ENCODE measurements around the gene CRYGN.

CRYGN gene

GRCh38 chr7:151380199-151381097, 59.5 kb downstream of the CRYGN start:
- no peak for DNase-seq (ENCODE audit: low read depth, low spot score)

GRCh38 chr7:151379534-151380198, 60.3 kb downstream of the CRYGN start:
- no peak for DNase-seq (ENCODE audit: low read depth, low spot score)

DNA sequence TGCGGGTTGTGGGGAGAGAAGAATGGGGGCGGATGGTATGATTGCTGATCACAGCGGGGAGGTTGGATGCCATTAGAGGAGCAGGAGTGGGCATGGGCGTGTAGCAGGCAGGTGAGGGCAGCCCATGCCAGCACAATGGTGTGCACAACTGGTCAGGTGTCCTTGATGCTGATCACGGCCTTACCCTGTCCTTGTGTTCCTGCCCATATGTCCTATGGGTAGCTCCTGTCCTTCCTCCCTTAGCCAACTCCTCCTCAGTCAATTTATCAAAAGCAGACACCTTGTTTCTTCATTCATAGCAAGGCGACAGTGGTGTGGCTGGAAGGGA, 60.8 kb downstream of the CRYGN start:
- DNase-seq (ENCODE audit: low read depth, low spot score): no peak

Data from brain pericyte (primary cell).